Measurements from ENCODE around the gene PHC2.

The PHC2 gene

DNA sequence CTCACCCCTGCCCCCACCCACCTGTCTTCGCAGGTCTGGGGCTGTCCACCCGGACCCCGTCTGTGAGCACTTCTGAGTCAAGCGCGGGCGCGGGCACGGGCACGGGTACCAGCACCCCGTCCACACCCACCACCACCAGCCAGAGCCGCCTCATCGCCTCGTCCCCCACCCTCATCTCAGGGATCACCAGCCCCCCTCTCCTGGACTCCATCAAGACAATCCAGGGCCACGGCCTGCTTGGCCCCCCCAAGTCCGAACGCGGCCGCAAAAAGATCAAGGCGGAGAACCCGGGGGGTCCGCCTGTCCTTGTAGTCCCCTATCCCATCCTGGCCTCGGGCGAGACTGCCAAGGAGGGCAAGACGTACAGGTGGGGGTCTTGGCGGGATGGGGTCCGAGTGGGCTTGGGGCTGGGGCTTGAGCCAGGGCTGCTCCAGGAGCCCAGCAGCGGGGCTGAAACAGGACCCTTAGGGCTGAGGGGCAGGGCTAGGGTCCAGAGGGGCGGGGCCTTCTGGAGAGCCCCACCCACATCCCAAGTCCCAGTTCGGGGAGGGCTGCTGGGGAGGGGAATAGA is 150.7 kb downstream of the PHC2 start:
- DNase-seq (ENCODE audit: low read depth in 2 of 2), result no peak
- no peak overlapping the region for H3K4me3 ChIP-seq (replicated peaks in 1 of 2; ENCODE audit: low read depth in 2 of 2, low read length in 2 of 2)
- TF ChIP-seq CTCF (IDR thresholded peaks at IDR 0.05; ENCODE audit: low read depth, low read length), result no peak

GRCh38 chr1:33277488-33278084 is 153.3 kb downstream of the PHC2 start:
- no peak for DNase-seq (ENCODE audit: low read depth in 2 of 2)
- TF ChIP-seq CTCF (IDR thresholded peaks at IDR 0.05; ENCODE audit: low read depth, low read length), result no peak
- no peak overlapping the region for H3K4me3 ChIP-seq (replicated peaks in 1 of 2; ENCODE audit: low read depth in 2 of 2, low read length in 2 of 2)

DNA sequence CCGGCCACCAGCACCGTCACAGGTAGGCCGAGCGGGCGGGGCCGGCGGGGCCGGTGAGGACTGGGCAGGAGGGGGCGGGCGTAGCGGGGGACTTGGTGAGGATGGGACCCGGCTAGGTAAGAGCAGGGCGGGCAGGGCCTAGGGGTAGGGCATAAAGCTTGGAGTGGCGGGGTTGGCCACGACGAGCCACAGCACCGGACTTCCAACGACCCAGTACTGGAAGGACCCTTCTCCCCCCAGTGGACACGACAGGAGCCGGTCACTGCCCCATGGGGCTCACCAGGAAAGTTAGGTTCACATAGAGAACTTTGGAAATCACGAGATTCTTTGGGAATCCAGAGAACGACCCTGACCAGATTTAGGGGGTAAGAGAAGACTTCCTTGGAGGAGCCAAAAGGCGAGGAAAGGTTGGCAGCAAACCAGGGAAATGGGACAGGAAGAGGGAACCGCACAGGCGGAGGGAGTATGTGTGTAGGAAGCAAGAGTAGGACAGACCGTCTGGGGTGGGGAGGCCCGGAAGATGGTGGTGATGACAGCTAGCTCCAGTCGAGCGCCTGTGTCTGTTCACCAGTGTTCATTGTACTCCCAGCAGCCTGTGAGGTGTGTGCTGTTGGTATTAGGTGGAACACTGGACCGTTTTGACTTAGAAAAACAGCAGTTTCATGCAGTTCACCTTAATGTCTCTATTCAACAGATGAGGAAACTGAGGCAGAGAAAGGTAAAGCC is 154.2 kb downstream of the PHC2 start:
- no peak for TF ChIP-seq CTCF (IDR thresholded peaks at IDR 0.05; ENCODE audit: low read depth, low read length)
- DNase-seq (ENCODE audit: low read depth in 2 of 2), result no peak
- H3K4me3 ChIP-seq (replicated peaks in 1 of 2; ENCODE audit: low read depth in 2 of 2, low read length in 2 of 2), result no peak overlapping the region

DNA sequence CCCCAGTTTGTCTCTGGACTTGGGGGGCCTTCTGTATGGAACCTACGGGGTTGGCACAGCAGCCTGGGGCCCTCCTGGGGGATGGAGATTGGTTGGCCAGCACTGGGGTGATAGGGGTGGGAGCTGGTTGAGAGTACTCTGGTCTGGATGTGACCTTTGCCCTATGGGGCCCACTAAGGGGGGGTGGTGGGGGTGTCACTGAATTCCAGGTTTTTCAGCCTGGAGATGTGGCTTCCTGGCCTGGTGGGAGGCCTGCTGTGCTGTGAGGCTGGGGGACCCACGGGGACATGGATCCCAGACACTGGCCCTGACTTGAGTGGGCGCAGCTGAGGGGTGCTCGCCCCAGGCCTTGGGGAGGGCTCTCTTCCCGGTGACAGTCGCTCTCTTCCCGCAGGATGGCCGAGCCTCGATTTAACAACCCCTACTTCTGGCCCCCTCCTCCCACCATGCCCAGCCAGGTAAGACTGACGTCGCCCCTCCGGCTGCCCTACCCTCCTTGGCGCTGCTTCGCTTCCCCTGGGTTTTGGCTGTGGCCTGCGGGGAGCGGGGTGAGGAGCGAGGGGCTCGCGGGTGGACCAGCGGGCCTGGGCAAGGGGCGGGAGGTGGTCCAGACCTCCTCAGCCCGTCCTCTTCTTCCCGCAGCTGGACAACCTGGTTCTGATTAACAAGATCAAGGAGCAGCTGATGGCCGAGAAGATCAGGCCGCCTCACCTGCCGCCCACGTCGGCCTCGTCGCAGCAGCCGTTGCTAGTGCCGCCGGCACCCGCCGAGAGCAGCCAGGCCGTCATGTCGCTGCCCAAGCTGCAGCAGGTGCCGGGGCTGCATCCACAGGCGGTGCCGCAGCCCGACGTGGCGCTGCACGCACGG is 155.0 kb downstream of the PHC2 start:
- H3K4me3 ChIP-seq (replicated peaks in 1 of 2; ENCODE audit: low read depth in 2 of 2, low read length in 2 of 2), result no peak overlapping the region
- no peak for TF ChIP-seq CTCF (IDR thresholded peaks at IDR 0.05; ENCODE audit: low read depth, low read length)
- DNase-seq (ENCODE audit: low read depth in 2 of 2), result no peak

- no peak for TF ChIP-seq CTCF (IDR thresholded peaks at IDR 0.05; ENCODE audit: low read depth, low read length)
- DNase-seq (ENCODE audit: low read depth in 2 of 2), result no peak
- H3K4me3 ChIP-seq (replicated peaks in 1 of 2; ENCODE audit: low read depth in 2 of 2, low read length in 2 of 2), result no peak overlapping the region
Measured at GRCh38 chr1:33275195-33275594, 155.7 kb downstream of the PHC2 start.

- DNase-seq (ENCODE audit: low read depth in 2 of 2), result no peak
- no peak for TF ChIP-seq CTCF (IDR thresholded peaks at IDR 0.05; ENCODE audit: low read depth, low read length)
- no peak overlapping the region for H3K4me3 ChIP-seq (replicated peaks in 1 of 2; ENCODE audit: low read depth in 2 of 2, low read length in 2 of 2)
Measured at GRCh38 chr1:33274446-33274845, 156.4 kb downstream of the PHC2 start.
